HCT116 (cell line): Measurements from ENCODE around the gene CDC45. TPM values are rescaled to one million over a fixed set of nuclear protein-coding genes. Genes with fewer than 3 reads are reported as not detected.

ENCODE experiments used
- ATAC-seq: fragments of 200-7000 bp; cut with Tn5 transposase; 2 replicates; pipeline ENCODE4 v1.9.1; 2020; ENCODE audit warnings: mild to moderate bottlenecking, moderate library complexity
- BruUV-seq: library from RNA; stranded (reverse); fragments of 400-500 nt; replicated peaks from 2 replicates; lab custom pipeline; 2021; lab: Mats Ljungman, UMichigan
- CTCF ChIA-PET: fragments of 300-600 bp; sonication (Branson Sonifier 250); formaldehyde crosslinking; loops from one replicate; lab custom pipeline; 2021; ENCODE audit warnings: antibody characterized with exemption; lab: Charles Lee
- POLR2A ChIA-PET: fragments of 300-600, 350-600 bp; sonication (Branson Sonifier 250); formaldehyde crosslinking; loops from one replicate; lab custom pipeline; 2021; ENCODE audit warnings: antibody characterized with exemption; lab: Charles Lee
- RAD21 ChIA-PET, 2 experiments: fragments of 300-600 bp; sonication (Branson Sonifier 250); formaldehyde crosslinking; loops; one replicate each; lab custom pipeline; 2023; ENCODE audit warnings: low total read pairs in 2 of 2; ENCODE audit not compliant: uncharacterized antibody in 2 of 2, unreplicated experiment in 2 of 2, low non-redundant PET in 1 of 2; lab: Charles Lee
- DNase-seq: peaks from one replicate; pipeline ENCODE4 v3.0.0-alpha.2; 2010; ENCODE audit warnings: low read depth, low spot score
- H2AFZ ChIP-seq: fragments of 200-600 bp; shearing (Covaris generic), sonication (generic); 2 replicates; pipeline ENCODE4 v1.6.1; 2017; ENCODE audit warnings: low read depth, mixed run types, mixed read lengths, antibody characterized with exemption, low read length; ENCODE audit not compliant: poor library complexity, severe bottlenecking
- H3K27ac ChIP-seq: 2 replicates; pipeline ENCODE4 v1.5.1; 2012; ENCODE audit warnings: low read depth, low read length
- H3K27me3 ChIP-seq: fragments of 200-600 bp; sonication (generic); 2 replicates; pipeline ENCODE4 v1.6.1; 2016; ENCODE audit warnings: mixed run types, low read length, mixed read lengths; ENCODE audit not compliant: insufficient read depth
- H3K36me3 ChIP-seq, 2 experiments: fragments of 200-500 bp in 1 of 2; fragments of 200-600 bp in 1 of 2; sonication (Bioruptor generic) in 1 of 2; sonication (generic) in 1 of 2; 2 replicates each; pipeline versions ENCODE4 v1.5.1 to v1.6.1; 2014 to 2016; ENCODE audit warnings: low read length in 2 of 2, inconsistent platforms in 1 of 2, mixed read lengths in 1 of 2, mixed run types in 1 of 2; ENCODE audit not compliant: insufficient read depth in 2 of 2, control insufficient read depth in 1 of 2
- H3K4me1 ChIP-seq, 2 experiments: fragments of 200-600 bp in 1 of 2; sonication (generic) in 1 of 2; 2 replicates each; pipeline versions ENCODE4 v1.5.1 to v1.6.1; 2012 to 2017; ENCODE audit warnings: low read length in 2 of 2, inconsistent platforms in 1 of 2, mild to moderate bottlenecking in 1 of 2, mixed read lengths in 1 of 2, mixed run types in 1 of 2, moderate library complexity in 1 of 2; ENCODE audit not compliant: insufficient read depth in 2 of 2, control insufficient read depth in 1 of 2
- H3K4me2 ChIP-seq: fragments of 200-600 bp; sonication (generic); 2 replicates; pipeline ENCODE4 v1.6.1; 2017; ENCODE audit warnings: mixed run types, low read length, mixed read lengths
- H3K4me3 ChIP-seq, 2 experiments: fragments of 200-600 bp in 1 of 2; sonication (generic) in 1 of 2; replicated peaks in 1 of 2; 2 replicates each; pipeline ENCODE4 v1.5.1; 2011 to 2016; ENCODE audit warnings: low read length in 2 of 2, control low read depth in 1 of 2, low read depth in 1 of 2, mild to moderate bottlenecking in 1 of 2, mixed read lengths in 1 of 2, mixed run types in 1 of 2
- H3K79me2 ChIP-seq: fragments of 200-600 bp; sonication (generic); 2 replicates; pipeline ENCODE4 v1.6.1; 2017; ENCODE audit warnings: mild to moderate bottlenecking, mixed run types, low read length, moderate library complexity, mixed read lengths; ENCODE audit not compliant: insufficient read depth
- H3K9ac ChIP-seq: fragments of 200-600 bp; sonication (generic); 2 replicates; pipeline ENCODE4 v1.6.1; 2016; ENCODE audit warnings: low read length, mixed read lengths
- H3K9me2 ChIP-seq: fragments of 200-600 bp; sonication (generic), shearing (Covaris generic); 2 replicates; pipeline ENCODE4 v1.6.1; 2017; ENCODE audit warnings: mixed run types, mild to moderate bottlenecking, moderate library complexity; ENCODE audit not compliant: insufficient read depth
- H3K9me3 ChIP-seq, 2 experiments: fragments of 200-500 bp in 1 of 2; fragments of 200-600 bp in 1 of 2; sonication (Bioruptor generic) in 1 of 2; sonication (generic) in 1 of 2; 2 replicates each; pipeline ENCODE4 v1.6.1; 2014 to 2017; ENCODE audit warnings: low read length in 2 of 2, mixed read lengths in 2 of 2, inconsistent platforms in 1 of 2, low read depth in 1 of 2, mild to moderate bottlenecking in 1 of 2, mixed run types in 1 of 2, moderate library complexity in 1 of 2; ENCODE audit not compliant: control insufficient read depth in 1 of 2, insufficient read depth in 1 of 2
- H4K20me1 ChIP-seq: fragments of 200-600 bp; sonication (generic), shearing (Covaris generic); 2 replicates; pipeline ENCODE4 v1.6.1; 2017; ENCODE audit warnings: mixed run types, mild to moderate bottlenecking, moderate library complexity; ENCODE audit not compliant: insufficient read depth
- CEBPB ChIP-seq: IDR thresholded peaks from 2 replicates; pipeline ENCODE4 v1.6.1; 2012; ENCODE audit warnings: low read depth
- CTCF ChIP-seq, 3 experiments: fragments of 200-600 bp in 1 of 3; sonication (generic) in 1 of 3; IDR thresholded peaks in 2 of 3; conservative IDR thresholded peaks in 1 of 3; 2 replicates each; pipeline ENCODE4 v1.5.1; 2012 to 2017; ENCODE audit warnings: low read depth in 2 of 3, low read length in 2 of 3, antibody characterized with exemption in 1 of 3, borderline replicate concordance in 1 of 3, control low read depth in 1 of 3, mild to moderate bottlenecking in 1 of 3, mixed read lengths in 1 of 3, mixed run types in 1 of 3, moderate library complexity in 1 of 3; ENCODE audit not compliant: insufficient read depth in 1 of 3
- EGR1 ChIP-seq: IDR thresholded peaks from 2 replicates; pipeline ENCODE4 v1.6.1; 2012; ENCODE audit warnings: low read depth
- ELF1 ChIP-seq: IDR thresholded peaks from 2 replicates; pipeline ENCODE4 v1.6.1; 2012; ENCODE audit warnings: low read depth, borderline replicate concordance
- EZH2 ChIP-seq: fragments of 200-600 bp; sonication (generic); IDR thresholded peaks from 2 replicates; pipeline ENCODE4 v1.6.1; 2017; ENCODE audit warnings: antibody characterized with exemption, mixed run types
- EZH2phosphoT487 ChIP-seq: fragments of 200-600 bp; IDR thresholded peaks from 2 replicates; pipeline ENCODE4 v1.6.1; 2018; ENCODE audit warnings: antibody characterized with exemption, borderline replicate concordance
- FOSL1 ChIP-seq: IDR thresholded peaks from 2 replicates; pipeline ENCODE4 v1.6.1; 2012; ENCODE audit warnings: low read depth
- JUND ChIP-seq: IDR thresholded peaks from 2 replicates; pipeline ENCODE4 v1.6.1; 2012
- MAX ChIP-seq: IDR thresholded peaks from 2 replicates; pipeline ENCODE4 v1.6.1; 2012
- POLR2A ChIP-seq: IDR thresholded peaks from 2 replicates; pipeline ENCODE4 v1.7.0; 2011; ENCODE audit warnings: borderline replicate concordance; ENCODE audit not compliant: insufficient read depth, insufficient read length; ENCODE audit errors: extremely low read depth
- POLR2AphosphoS5 ChIP-seq: IDR thresholded peaks from 2 replicates; pipeline ENCODE4 v1.6.1; 2011; ENCODE audit warnings: mild to moderate bottlenecking, low read depth, low read length, moderate library complexity
- RAD21 ChIP-seq: IDR thresholded peaks from 2 replicates; pipeline ENCODE4 v1.6.1; 2012; ENCODE audit warnings: low read depth, mild to moderate bottlenecking
- SIN3A ChIP-seq: IDR thresholded peaks from 2 replicates; pipeline ENCODE4 v1.6.1; 2012; ENCODE audit warnings: low read depth
- SP1 ChIP-seq: IDR thresholded peaks from 2 replicates; pipeline ENCODE4 v1.6.1; 2012; ENCODE audit warnings: low read depth
- SRF ChIP-seq: IDR thresholded peaks from 2 replicates; pipeline ENCODE4 v1.6.1; 2012; ENCODE audit warnings: low read depth
- TCF7L2 ChIP-seq: IDR thresholded peaks from 2 replicates; pipeline ENCODE4 v1.7.0; 2011; ENCODE audit warnings: borderline replicate concordance, inconsistent platforms; ENCODE audit not compliant: insufficient read depth, insufficient read length; ENCODE audit errors: extremely low read depth
- YY1 ChIP-seq: IDR thresholded peaks from 2 replicates; pipeline ENCODE4 v1.6.1; 2011; ENCODE audit warnings: low read length, low read depth, moderate library complexity, mild to moderate bottlenecking; ENCODE audit not compliant: insufficient replicate concordance; ENCODE audit errors: extremely low read depth
- ZFX ChIP-seq: fragments of 450-650 bp; IDR thresholded peaks from 2 replicates; pipeline ENCODE4 v1.6.1; 2017
- intact Hi-C: fragments of 100-400 bp; cut with micrococcal nuclease; formaldehyde crosslinking; loops from 2 replicates; pipeline ENCODE4 v1.10.0; 2022
- total RNA-seq: library from RNA; stranded (reverse); gene quantifications from one replicate; pipeline ENCODE4 v1.2.1, GENCODE V29; 2021; ENCODE audit not compliant: unreplicated experiment
- TF ChIP-seq, protein P1 (sequence below): IDR thresholded peaks from 2 replicates; pipeline ENCODE4 v1.6.1; 2011; ENCODE audit warnings: mild to moderate bottlenecking, low read length, moderate library complexity; ENCODE audit not compliant: insufficient replicate concordance; ENCODE audit errors: extremely low read depth
- TF ChIP-seq, protein P2 (sequence below): IDR thresholded peaks from 2 replicates; pipeline ENCODE4 v1.6.1; 2012

The CDC45 gene
- total RNA-seq, 1 experiment from 2014 or later, result 43.4 TPM

GRCh38 chr22:19447330-19448075 is 32.2 kb upstream of the CDC45 start, which contains the start of gene C22orf39 (continued):
- TF ChIP-seq, protein P1, sequence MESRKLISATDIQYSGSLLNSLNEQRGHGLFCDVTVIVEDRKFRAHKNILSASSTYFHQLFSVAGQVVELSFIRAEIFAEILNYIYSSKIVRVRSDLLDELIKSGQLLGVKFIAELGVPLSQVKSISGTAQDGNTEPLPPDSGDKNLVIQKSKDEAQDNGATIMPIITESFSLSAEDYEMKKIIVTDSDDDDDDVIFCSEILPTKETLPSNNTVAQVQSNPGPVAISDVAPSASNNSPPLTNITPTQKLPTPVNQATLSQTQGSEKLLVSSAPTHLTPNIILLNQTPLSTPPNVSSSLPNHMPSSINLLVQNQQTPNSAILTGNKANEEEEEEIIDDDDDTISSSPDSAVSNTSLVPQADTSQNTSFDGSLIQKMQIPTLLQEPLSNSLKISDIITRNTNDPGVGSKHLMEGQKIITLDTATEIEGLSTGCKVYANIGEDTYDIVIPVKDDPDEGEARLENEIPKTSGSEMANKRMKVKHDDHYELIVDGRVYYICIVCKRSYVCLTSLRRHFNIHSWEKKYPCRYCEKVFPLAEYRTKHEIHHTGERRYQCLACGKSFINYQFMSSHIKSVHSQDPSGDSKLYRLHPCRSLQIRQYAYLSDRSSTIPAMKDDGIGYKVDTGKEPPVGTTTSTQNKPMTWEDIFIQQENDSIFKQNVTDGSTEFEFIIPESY, result no peak
- peak; percentile 57 for TF ChIP-seq POLR2A
- TF ChIP-seq ELF1, result no peak
- no peak for TF ChIP-seq RAD21

GRCh38 chr22:19448076-19448607 is 31.6 kb upstream of the CDC45 start:
- ChIA-PET CTCF (no interaction called here), POLR2A (no interaction called here), RAD21 (no interaction called here)
- H4K20me1 ChIP-seq, result peaks cover 2% of the 10 kb centered on the region; the same call in 1 of the 2 replicates
- H3K4me3 ChIP-seq, result peak overlapping the region; percentile 71 to 93
- no peaks in the 10 kb centered on the region for H3K9me2 ChIP-seq
- peak overlapping the region; percentile 91 for H3K27ac ChIP-seq
- H3K9ac ChIP-seq, result peak overlapping the region; percentile 84
- TF ChIP-seq TCF7L2 (no peak), EZH2 (no peak), CEBPB (no peak), POLR2A (no peak), FOSL1 (no peak), ZFX (no peak), EZH2phosphoT487 (no peak), JUND (no peak), SP1 (no peak), EGR1 (no peak), SRF (no peak), CTCF (IDR thresholded peaks at IDR 0.05 in 2 of 3, conservative IDR thresholded peaks at IDR 0.05 in 1 of 3; ENCODE audit: borderline replicate concordance in 1 of 3, insufficient read depth in 1 of 3, low read depth in 2 of 3, low read length in 2 of 3) (no peak), YY1 (no peak), SIN3A (no peak), ELF1 (no peak), RAD21 (no peak), POLR2AphosphoS5 (no peak), MAX (no peak)
- TF ChIP-seq, protein P2, sequence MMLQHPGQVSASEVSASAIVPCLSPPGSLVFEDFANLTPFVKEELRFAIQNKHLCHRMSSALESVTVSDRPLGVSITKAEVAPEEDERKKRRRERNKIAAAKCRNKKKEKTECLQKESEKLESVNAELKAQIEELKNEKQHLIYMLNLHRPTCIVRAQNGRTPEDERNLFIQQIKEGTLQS, result no peak
- intact Hi-C loops, result no loop called here
- H3K79me2 ChIP-seq, result peaks cover 44% of the 10 kb centered on the region
- ATAC-seq (peak; percentile 10; the same call in 1 of the 2 replicates), DNase-seq (no peak)
- H3K9me3 ChIP-seq, result no peaks in the 10 kb centered on the region
- no peak overlapping the region for H2AFZ ChIP-seq
- no TSS peak for BruUV-seq
- peaks cover 26 to 29% of the 10 kb centered on the region in 2 experiments; a peak in 3 of 4 replicates for H3K36me3 ChIP-seq
- no peaks in the 10 kb centered on the region for H3K27me3 ChIP-seq
- peaks cover 15 to 16% of the 10 kb centered on the region in 2 experiments for H3K4me1 ChIP-seq
- peak overlapping the region; percentile 91 for H3K4me2 ChIP-seq
